Measurements from ENCODE around the gene CDX1.

Gene CDX1

DNA sequence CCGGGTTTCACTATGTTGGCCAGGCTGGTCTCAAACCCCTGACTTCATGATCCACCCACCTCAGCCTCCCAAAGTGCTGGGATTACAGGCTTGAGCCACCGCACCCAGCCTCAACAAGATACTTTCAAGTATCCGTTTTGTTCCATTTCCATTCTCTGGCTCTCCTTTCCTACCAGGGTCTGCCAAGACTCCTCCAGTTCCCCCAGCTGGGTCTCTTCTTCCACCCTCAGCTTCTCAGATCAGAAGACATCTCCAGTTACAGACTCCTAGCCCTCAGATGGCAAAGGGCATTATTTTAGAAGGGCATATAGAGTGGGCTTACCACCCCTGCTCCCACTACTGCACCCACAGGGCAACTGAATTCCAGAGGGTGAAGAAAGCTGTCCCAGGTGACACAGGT is 9.4 kb upstream of the CDX1 start:
- H3K9me3 ChIP-seq (ENCODE audit: low read length) = no peaks in the 10 kb centered on the region
- no peaks in the 10 kb centered on the region for H3K9me2 ChIP-seq (ENCODE audit: low read depth, low read length)
- H3K27me3 ChIP-seq (ENCODE audit: insufficient read depth, low read length) = no peaks in the 10 kb centered on the region
- H3K36me3 ChIP-seq (ENCODE audit: insufficient read depth, low read length) = no peaks in the 10 kb centered on the region
- no peak overlapping the region for H3K4me3 ChIP-seq (ENCODE audit: low read depth, low read length, poor library complexity, severe bottlenecking)
- peaks cover 5% of the 10 kb centered on the region for H3K4me1 ChIP-seq (ENCODE audit: insufficient read depth, low read length, severe bottlenecking)
- H2AFZ ChIP-seq (ENCODE audit: low read length) = no peak overlapping the region
- no peak overlapping the region for H3K4me2 ChIP-seq (ENCODE audit: low read length)
- H3K79me2 ChIP-seq (ENCODE audit: insufficient read depth, low read length) = no peaks in the 10 kb centered on the region
- H4K20me1 ChIP-seq (ENCODE audit: insufficient read depth, low read length) = no peaks in the 10 kb centered on the region
- H3K27ac ChIP-seq (ENCODE audit: low read depth, low read length, poor library complexity, severe bottlenecking) = no peak overlapping the region
- H3K9ac ChIP-seq (ENCODE audit: low read length) = no peak overlapping the region
- TF ChIP-seq EZH2 (IDR thresholded peaks at IDR 0.05; ENCODE audit: borderline replicate concordance, low read length) = no peak
- TF ChIP-seq, protein P1, sequence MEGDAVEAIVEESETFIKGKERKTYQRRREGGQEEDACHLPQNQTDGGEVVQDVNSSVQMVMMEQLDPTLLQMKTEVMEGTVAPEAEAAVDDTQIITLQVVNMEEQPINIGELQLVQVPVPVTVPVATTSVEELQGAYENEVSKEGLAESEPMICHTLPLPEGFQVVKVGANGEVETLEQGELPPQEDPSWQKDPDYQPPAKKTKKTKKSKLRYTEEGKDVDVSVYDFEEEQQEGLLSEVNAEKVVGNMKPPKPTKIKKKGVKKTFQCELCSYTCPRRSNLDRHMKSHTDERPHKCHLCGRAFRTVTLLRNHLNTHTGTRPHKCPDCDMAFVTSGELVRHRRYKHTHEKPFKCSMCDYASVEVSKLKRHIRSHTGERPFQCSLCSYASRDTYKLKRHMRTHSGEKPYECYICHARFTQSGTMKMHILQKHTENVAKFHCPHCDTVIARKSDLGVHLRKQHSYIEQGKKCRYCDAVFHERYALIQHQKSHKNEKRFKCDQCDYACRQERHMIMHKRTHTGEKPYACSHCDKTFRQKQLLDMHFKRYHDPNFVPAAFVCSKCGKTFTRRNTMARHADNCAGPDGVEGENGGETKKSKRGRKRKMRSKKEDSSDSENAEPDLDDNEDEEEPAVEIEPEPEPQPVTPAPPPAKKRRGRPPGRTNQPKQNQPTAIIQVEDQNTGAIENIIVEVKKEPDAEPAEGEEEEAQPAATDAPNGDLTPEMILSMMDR (IDR thresholded peaks at IDR 0.05; ENCODE audit: low read length) = no peak
- no peaks in the 10 kb centered on the region for H3F3A ChIP-seq (ENCODE audit: insufficient read depth, low read length)

DNA sequence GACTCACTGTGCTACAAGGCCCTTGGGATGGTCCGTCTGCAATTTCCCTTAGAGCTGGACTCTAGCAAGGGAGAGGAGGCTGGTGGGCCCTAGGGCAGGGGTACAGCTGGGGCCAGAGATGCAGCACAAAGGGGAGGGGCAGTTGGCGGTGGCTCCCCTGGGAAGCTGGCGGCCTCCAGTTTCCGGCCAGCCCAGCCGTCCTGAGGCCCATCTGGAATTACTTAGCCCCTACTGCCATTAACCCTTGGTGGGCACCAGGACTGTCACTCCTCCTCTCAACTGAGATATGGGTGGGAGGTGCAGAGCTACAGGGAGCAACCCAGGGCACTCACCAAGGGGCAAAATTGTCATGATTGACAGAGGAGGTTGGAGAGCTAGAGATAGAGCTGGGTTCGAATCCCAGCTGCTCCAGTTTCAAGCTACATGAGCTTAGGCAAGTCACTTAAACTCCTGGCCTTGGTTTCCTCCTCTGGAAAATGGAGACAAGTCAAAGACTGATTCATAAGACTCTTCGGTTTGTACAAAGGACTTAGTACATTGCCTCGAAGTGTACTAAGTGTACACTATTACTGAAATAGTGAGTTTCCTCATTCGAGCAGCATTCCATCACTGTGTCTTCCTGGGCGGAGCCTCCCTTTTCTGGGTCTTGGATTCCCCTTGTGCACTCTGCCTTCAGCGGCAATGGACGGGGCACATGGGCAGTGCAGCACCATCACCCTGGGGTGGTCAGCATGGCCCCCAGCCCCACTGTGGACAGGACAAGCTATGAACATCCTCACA is 8.2 kb upstream of the CDX1 start:
- Histone ChIP-seq H3F3A (ENCODE audit: insufficient read depth, low read length) (no peaks in the 10 kb centered on the region), H3K27ac (ENCODE audit: low read depth, low read length, poor library complexity, severe bottlenecking) (no peak overlapping the region), H4K20me1 (ENCODE audit: insufficient read depth, low read length) (no peaks in the 10 kb centered on the region), H3K79me2 (ENCODE audit: insufficient read depth, low read length) (no peaks in the 10 kb centered on the region), H3K4me3 (ENCODE audit: low read depth, low read length, poor library complexity, severe bottlenecking) (no peak overlapping the region), H3K27me3 (ENCODE audit: insufficient read depth, low read length) (no peaks in the 10 kb centered on the region), H2AFZ (ENCODE audit: low read length) (no peak overlapping the region), H3K9me3 (ENCODE audit: low read length) (no peaks in the 10 kb centered on the region), H3K4me2 (ENCODE audit: low read length) (no peak overlapping the region), H3K36me3 (ENCODE audit: insufficient read depth, low read length) (no peaks in the 10 kb centered on the region), H3K4me1 (ENCODE audit: insufficient read depth, low read length, severe bottlenecking) (peaks cover 5% of the 10 kb centered on the region), H3K9me2 (ENCODE audit: low read depth, low read length) (no peaks in the 10 kb centered on the region), H3K9ac (ENCODE audit: low read length) (no peak overlapping the region)
- TF ChIP-seq, protein P1 (IDR thresholded peaks at IDR 0.05; ENCODE audit: low read length) = no peak

DNA sequence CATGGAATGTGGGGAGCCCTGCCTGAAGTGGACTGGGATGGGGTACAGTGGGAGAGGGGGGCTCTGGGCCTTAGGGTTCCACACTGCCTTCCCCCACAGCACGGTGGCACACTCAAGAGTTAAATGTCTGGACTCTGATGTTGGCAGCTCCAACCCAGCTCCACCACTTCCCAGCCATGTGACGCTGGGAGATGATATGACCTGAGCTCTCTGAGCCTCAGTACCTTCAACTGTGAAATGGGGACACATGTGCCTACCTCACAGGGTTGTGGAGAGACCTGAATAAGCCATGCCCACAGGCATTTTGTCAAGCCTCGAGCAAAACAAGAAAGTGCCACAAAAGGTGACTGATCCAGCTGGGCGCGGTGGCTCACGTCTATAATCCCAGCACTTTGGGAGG is 7.5 kb upstream of the CDX1 start:
- Histone ChIP-seq H3K9me2 (ENCODE audit: low read depth, low read length) (no peaks in the 10 kb centered on the region), H3K9ac (ENCODE audit: low read length) (no peak overlapping the region), H3K27me3 (ENCODE audit: insufficient read depth, low read length) (no peaks in the 10 kb centered on the region), H3F3A (ENCODE audit: insufficient read depth, low read length) (no peaks in the 10 kb centered on the region), H4K20me1 (ENCODE audit: insufficient read depth, low read length) (no peaks in the 10 kb centered on the region), H3K36me3 (ENCODE audit: insufficient read depth, low read length) (no peaks in the 10 kb centered on the region), H3K79me2 (ENCODE audit: insufficient read depth, low read length) (no peaks in the 10 kb centered on the region), H3K9me3 (ENCODE audit: low read length) (no peaks in the 10 kb centered on the region), H3K27ac (ENCODE audit: low read depth, low read length, poor library complexity, severe bottlenecking) (no peak overlapping the region), H3K4me1 (ENCODE audit: insufficient read depth, low read length, severe bottlenecking) (peaks cover 5% of the 10 kb centered on the region), H3K4me2 (ENCODE audit: low read length) (no peak overlapping the region), H2AFZ (ENCODE audit: low read length) (no peak overlapping the region), H3K4me3 (ENCODE audit: low read depth, low read length, poor library complexity, severe bottlenecking) (no peak overlapping the region)
- no peak for TF ChIP-seq EZH2 (IDR thresholded peaks at IDR 0.05; ENCODE audit: borderline replicate concordance, low read length)
- TF ChIP-seq, protein P1 (IDR thresholded peaks at IDR 0.05; ENCODE audit: low read length) = no peak

Data from OCI-LY1 (cell line).